Endothelial cell of umbilical vein (primary cell): ENCODE results near the gene SKIC8. TPM values are rescaled to one million over a fixed set of nuclear protein-coding genes. Genes with fewer than 3 reads are reported as not detected.

Experiments used
- BruUV-seq: library from RNA; stranded (reverse); fragments of 400-500 nt; replicated peaks from 2 replicates; lab custom pipeline; 2021; lab: Mats Ljungman, UMichigan
- CTCF ChIA-PET: fragments of 300-600, 350-600 bp; sonication (Branson Sonifier 250); formaldehyde crosslinking; loops from one replicate; lab custom pipeline; 2021; ENCODE audit warnings: antibody characterized with exemption, inconsistent platforms; lab: Charles Lee
- POLR2A ChIA-PET: fragments of 300-600, 350-600 bp; sonication (Branson Sonifier 250); formaldehyde crosslinking; loops from one replicate; lab custom pipeline; 2021; ENCODE audit warnings: antibody characterized with exemption, inconsistent platforms; lab: Charles Lee
- DNase-seq: peaks from one replicate; pipeline ENCODE4 v3.0.0-alpha.2; 2011; ENCODE audit warnings: low read depth, low spot score
- FAIRE-seq: peaks from 2 replicates; lab custom pipeline; 2011; peaks lifted over from hg19 to GRCh38; lab: Jason Lieb, UNC
- H2AFZ ChIP-seq: 2 replicates; pipeline ENCODE4 v1.6.0; 2012; ENCODE audit warnings: low read depth, low read length, control low read depth, inconsistent platforms
- H3K27ac ChIP-seq: 2 replicates; pipeline ENCODE4 v1.5.1; 2011; ENCODE audit warnings: low read depth, mild to moderate bottlenecking, control low read depth, low read length, moderate library complexity; ENCODE audit not compliant: insufficient read depth
- H3K27me3 ChIP-seq, 2 experiments: 2 replicates each; pipeline versions ENCODE4 v1.6.0 to v1.6.1; 2011; ENCODE audit warnings: low read length in 2 of 2, mixed read lengths in 1 of 2; ENCODE audit not compliant: control insufficient read depth in 2 of 2, insufficient read depth in 2 of 2
- H3K36me3 ChIP-seq, 2 experiments: 2 replicates in 1 of 2; 3 replicates in 1 of 2; pipeline ENCODE4 v1.5.1; 2011; ENCODE audit warnings: low read length in 2 of 2, mild to moderate bottlenecking in 1 of 2, moderate library complexity in 1 of 2; ENCODE audit not compliant: control insufficient read depth in 2 of 2, insufficient read depth in 2 of 2; ENCODE audit errors: extremely low read depth in 1 of 2
- H3K4me1 ChIP-seq: 3 replicates; pipeline ENCODE4 v1.5.1; 2011; ENCODE audit warnings: mild to moderate bottlenecking, low read length; ENCODE audit not compliant: control insufficient read depth, insufficient read depth; ENCODE audit errors: extremely low read depth
- H3K4me2 ChIP-seq: 2 replicates; pipeline ENCODE4 v1.6.1; 2011; ENCODE audit warnings: low read length, control low read depth, mixed read lengths; ENCODE audit not compliant: insufficient read depth
- H3K4me3 ChIP-seq, 3 experiments: fragments of 200-600 bp in 1 of 3; sonication (generic), shearing (Covaris generic) in 1 of 3; replicated peaks in 1 of 3; 2 replicates each; pipeline ENCODE4 v1.5.1; 2011 to 2016; ENCODE audit warnings: control low read depth in 3 of 3, low read length in 3 of 3, mild to moderate bottlenecking in 2 of 3, inconsistent platforms in 1 of 3, low read depth in 1 of 3, moderate library complexity in 1 of 3; ENCODE audit not compliant: insufficient read depth in 1 of 3
- H3K79me2 ChIP-seq: 2 replicates; pipeline ENCODE4 v1.6.0; 2012; ENCODE audit warnings: low read length, inconsistent platforms; ENCODE audit not compliant: control insufficient read depth, insufficient read depth
- H3K9ac ChIP-seq: replicated peaks from 2 replicates; pipeline ENCODE3; 2011; ENCODE audit warnings: low read length, control low read depth; ENCODE audit not compliant: insufficient read depth; ENCODE audit errors: extremely low read depth
- H3K9me1 ChIP-seq: replicated peaks from 3 replicates; pipeline ENCODE4 v1.6.0; 2011; ENCODE audit warnings: mild to moderate bottlenecking, low read length; ENCODE audit not compliant: control insufficient read depth, insufficient read depth; ENCODE audit errors: extremely low read depth
- H3K9me3 ChIP-seq: replicated peaks from 2 replicates; pipeline ENCODE4 v1.5.1; 2012; ENCODE audit warnings: low read length, inconsistent platforms; ENCODE audit not compliant: control insufficient read depth, insufficient read depth
- H4K20me1 ChIP-seq: replicated peaks from 2 replicates; pipeline ENCODE3; 2011; ENCODE audit warnings: mild to moderate bottlenecking, low read length; ENCODE audit not compliant: control insufficient read depth, insufficient read depth; ENCODE audit errors: extremely low read depth
- EZH2 ChIP-seq: IDR thresholded peaks from 2 replicates; pipeline ENCODE4 v1.6.1; 2012; ENCODE audit warnings: borderline replicate concordance, low read depth, mild to moderate bottlenecking, moderate library complexity, low read length, inconsistent platforms; ENCODE audit not compliant: severe bottlenecking
- FOS ChIP-seq: IDR thresholded peaks from 2 replicates; pipeline ENCODE4 v1.6.1; 2011; ENCODE audit warnings: mild to moderate bottlenecking, low read length, moderate library complexity, borderline replicate concordance; ENCODE audit not compliant: insufficient read depth
- GATA2 ChIP-seq: IDR thresholded peaks from 2 replicates; pipeline ENCODE4 v1.7.0; 2011; ENCODE audit warnings: low read depth, mild to moderate bottlenecking, moderate library complexity, mixed read lengths, low read length; ENCODE audit not compliant: insufficient read length, insufficient read depth
- JUN ChIP-seq: IDR thresholded peaks from 2 replicates; pipeline ENCODE4 v1.6.1; 2011; ENCODE audit warnings: borderline replicate concordance, low read depth; ENCODE audit not compliant: insufficient read length, insufficient read depth
- MYC ChIP-seq: IDR thresholded peaks from one replicate; pipeline ENCODE4 v1.6.1; 2011; ENCODE audit warnings: mild to moderate bottlenecking, low read depth, low read length
- POLR2A ChIP-seq: IDR thresholded peaks from 2 replicates; pipeline ENCODE4 v1.6.1; 2012; ENCODE audit warnings: low read depth, mild to moderate bottlenecking, control low read depth, low read length
- POLR2AphosphoS5 ChIP-seq: IDR thresholded peaks from 2 replicates; pipeline ENCODE4 v1.6.1; 2012; ENCODE audit warnings: low read depth, mild to moderate bottlenecking, control low read depth, low read length, moderate library complexity; ENCODE audit not compliant: insufficient read depth
- dilution Hi-C: fragments of 300-500 bp; cut with MboI; formaldehyde crosslinking; loops from one replicate; pipeline ENCODE4 v1.15.0; 2019; ENCODE audit warnings: low sequenced_read_pairs; ENCODE audit not compliant: extremely low pct_ligation_motif_present
- intact Hi-C: fragments of 100-400 bp; cut with micrococcal nuclease; formaldehyde crosslinking; loops from one replicate; pipeline ENCODE4 v1.10.0; 2022
- polyA plus RNA-seq, 4 experiments: library from polyadenylated mRNA; depleted of rRNA in 3 of 4; stranded (reverse) in 3 of 4; unstranded in 1 of 4; fragments of >200 nt; gene quantifications; 2 replicates each; pipeline versions ENCODE4 v1.2.1 to v1.2.3, GENCODE V29; 2011 to 2012; ENCODE audit warnings: missing spikeins in 1 of 4
- total RNA-seq: library from RNA; stranded (reverse); gene quantifications from 2 replicates; pipeline ENCODE4 v1.2.3, GENCODE V29; 2021
- TF ChIP-seq, protein P1 (sequence below): IDR thresholded peaks from 2 replicates; pipeline ENCODE4 v1.6.1; 2011; ENCODE audit not compliant: insufficient read depth, insufficient read length
- TF ChIP-seq, protein P2 (sequence below), 2 donors: IDR thresholded peaks; 1 replicate in 1 of 2; 2 replicates in 1 of 2; pipeline ENCODE4 v1.5.1; 2011; ENCODE audit warnings: low read length in 2 of 2, mild to moderate bottlenecking in 2 of 2, moderate library complexity in 2 of 2, control low read depth in 1 of 2, inconsistent platforms in 1 of 2, low read depth in 1 of 2; ENCODE audit not compliant: insufficient read depth in 1 of 2; ENCODE audit errors: extremely low read depth in 1 of 2

The SKIC8 gene
- total and polyA plus RNA-seq, 2 donors (not counting 3 experiments of a cell fraction or from before 2014, with no cell fraction given) = 49.7 to 95.0 TPM

DNA sequence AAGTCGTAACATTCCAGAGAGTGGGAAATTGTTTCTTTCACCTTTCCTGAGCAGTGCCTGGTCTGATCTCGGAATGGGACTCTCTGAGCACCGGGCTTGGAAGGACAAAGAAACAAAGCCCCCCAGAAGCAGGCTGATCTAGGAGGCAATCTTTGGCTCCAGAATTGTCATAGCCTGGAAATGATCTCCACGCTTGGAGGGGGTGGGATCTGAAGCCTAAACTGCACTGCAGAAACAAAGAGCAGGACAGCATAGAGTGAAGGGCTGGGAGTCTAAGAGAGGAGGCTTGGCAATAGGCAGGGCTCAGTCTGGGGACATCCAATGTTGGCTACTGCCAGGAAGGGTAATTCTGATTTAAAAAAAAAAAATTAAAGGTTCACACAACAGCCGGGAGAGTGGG, 42.6 kb upstream of the SKIC8 start:
- Histone ChIP-seq H3K27ac (no peak overlapping the region), H3K36me3 (no peaks in the 10 kb centered on the region), H3K9ac (no peak overlapping the region), H4K20me1 (no peaks in the 10 kb centered on the region), H3K9me1 (no peaks in the 10 kb centered on the region), H2AFZ (no peak overlapping the region), H3K27me3 (peaks cover 54 to 65% of the 10 kb centered on the region in 2 experiments), H3K4me3 (no peak overlapping the region), H3K4me1 (peaks cover 3% of the 10 kb centered on the region), H3K4me2 (no peak overlapping the region), H3K9me3 (no peaks in the 10 kb centered on the region), H3K79me2 (no peaks in the 10 kb centered on the region)
- FAIRE-seq = no peak
- DNase-seq = no peak
- ChIA-PET POLR2A (no interaction called here), CTCF (no interaction called here)
- intact Hi-C loops = no loop called here
- dilution Hi-C loops = no loop called here
- no TSS peak for BruUV-seq
- no peak for TF ChIP-seq POLR2AphosphoS5
- no peak for TF ChIP-seq MYC
- no peak for TF ChIP-seq GATA2
- TF ChIP-seq, protein P1, sequence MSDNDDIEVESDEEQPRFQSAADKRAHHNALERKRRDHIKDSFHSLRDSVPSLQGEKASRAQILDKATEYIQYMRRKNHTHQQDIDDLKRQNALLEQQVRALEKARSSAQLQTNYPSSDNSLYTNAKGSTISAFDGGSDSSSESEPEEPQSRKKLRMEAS = no peak
- TF ChIP-seq FOS = no peak
- no peak for TF ChIP-seq EZH2
- TF ChIP-seq POLR2A = no peak
- no peak for TF ChIP-seq JUN
- TF ChIP-seq, protein P2, sequence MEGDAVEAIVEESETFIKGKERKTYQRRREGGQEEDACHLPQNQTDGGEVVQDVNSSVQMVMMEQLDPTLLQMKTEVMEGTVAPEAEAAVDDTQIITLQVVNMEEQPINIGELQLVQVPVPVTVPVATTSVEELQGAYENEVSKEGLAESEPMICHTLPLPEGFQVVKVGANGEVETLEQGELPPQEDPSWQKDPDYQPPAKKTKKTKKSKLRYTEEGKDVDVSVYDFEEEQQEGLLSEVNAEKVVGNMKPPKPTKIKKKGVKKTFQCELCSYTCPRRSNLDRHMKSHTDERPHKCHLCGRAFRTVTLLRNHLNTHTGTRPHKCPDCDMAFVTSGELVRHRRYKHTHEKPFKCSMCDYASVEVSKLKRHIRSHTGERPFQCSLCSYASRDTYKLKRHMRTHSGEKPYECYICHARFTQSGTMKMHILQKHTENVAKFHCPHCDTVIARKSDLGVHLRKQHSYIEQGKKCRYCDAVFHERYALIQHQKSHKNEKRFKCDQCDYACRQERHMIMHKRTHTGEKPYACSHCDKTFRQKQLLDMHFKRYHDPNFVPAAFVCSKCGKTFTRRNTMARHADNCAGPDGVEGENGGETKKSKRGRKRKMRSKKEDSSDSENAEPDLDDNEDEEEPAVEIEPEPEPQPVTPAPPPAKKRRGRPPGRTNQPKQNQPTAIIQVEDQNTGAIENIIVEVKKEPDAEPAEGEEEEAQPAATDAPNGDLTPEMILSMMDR (IDR thresholded peaks at IDR 0.05; ENCODE audit: extremely low read depth in 1 of 2, insufficient read depth in 1 of 2, low read depth in 1 of 2, low read length in 2 of 2) = no peak
